Colonic mucosa (tissue), 4 donors: ENCODE results near the gene ARHGAP1. TPM values are rescaled to one million over a fixed set of nuclear protein-coding genes. Genes with fewer than 3 reads are reported as not detected.
"Not testable (repeated sequence)": the region's sequence is repeated elsewhere in the genome, so short reads cannot be mapped to it uniquely, and the experiment has no call there.

ENCODE experiments used
- DNase-seq: peaks from one replicate; pipeline ENCODE4 v3.0.0-alpha.2; 2020
- H3K27ac ChIP-seq: fragments of 200-600 bp; one replicate; pipeline ENCODE4 v1.8.0; 2021
- H3K27me3 ChIP-seq: fragments of 200-600 bp; one replicate; pipeline ENCODE4 v1.8.0; 2021
- H3K36me3 ChIP-seq: fragments of 200-600 bp; one replicate; pipeline ENCODE4 v1.8.0; 2021
- H3K4me1 ChIP-seq: fragments of 200-600 bp; one replicate; pipeline ENCODE4 v1.8.0; 2021; ENCODE audit warnings: mild to moderate bottlenecking
- H3K4me3 ChIP-seq: fragments of 200-600 bp; one replicate; pipeline ENCODE4 v1.8.0; 2021
- H3K9ac ChIP-seq, 2 donors: one replicate each; pipeline ENCODE4 v1.7.0; 2013; ENCODE audit warnings: control low read depth in 2 of 2, low read depth in 2 of 2, low read length in 2 of 2
- H3K9me3 ChIP-seq: fragments of 200-600 bp; one replicate; pipeline ENCODE4 v1.8.0; 2021
- CTCF ChIP-seq: fragments of 200-600 bp; IDR thresholded peaks from one replicate; pipeline ENCODE4 v1.8.0; 2022; ENCODE audit warnings: antibody characterized with exemption, mild to moderate bottlenecking
- intact Hi-C: fragments of 100-400 bp; cut with DNase I; formaldehyde crosslinking; loops from one replicate; pipeline ENCODE4 v1.14.1; 2022
- total RNA-seq, 2 donors: library from RNA; stranded (reverse); fragmentation: NEBNext Ultra II Directional in 1 of 2; extraction: Animal tissue kit (Norgen Biotek cat#: 25700) in 1 of 2; gene quantifications; one replicate each; pipeline ENCODE4 v1.2.1, GENCODE V29; 2021
- donor health status: healthy.
- donor health status: DM: no; HTN: no; CAD: no.
- donor health status: DM: no; HTN: no; CAD: no.

ARHGAP1 gene
- total RNA-seq, 2 donors from 2014 or later: 68.3 to 81.7 TPM

DNA sequence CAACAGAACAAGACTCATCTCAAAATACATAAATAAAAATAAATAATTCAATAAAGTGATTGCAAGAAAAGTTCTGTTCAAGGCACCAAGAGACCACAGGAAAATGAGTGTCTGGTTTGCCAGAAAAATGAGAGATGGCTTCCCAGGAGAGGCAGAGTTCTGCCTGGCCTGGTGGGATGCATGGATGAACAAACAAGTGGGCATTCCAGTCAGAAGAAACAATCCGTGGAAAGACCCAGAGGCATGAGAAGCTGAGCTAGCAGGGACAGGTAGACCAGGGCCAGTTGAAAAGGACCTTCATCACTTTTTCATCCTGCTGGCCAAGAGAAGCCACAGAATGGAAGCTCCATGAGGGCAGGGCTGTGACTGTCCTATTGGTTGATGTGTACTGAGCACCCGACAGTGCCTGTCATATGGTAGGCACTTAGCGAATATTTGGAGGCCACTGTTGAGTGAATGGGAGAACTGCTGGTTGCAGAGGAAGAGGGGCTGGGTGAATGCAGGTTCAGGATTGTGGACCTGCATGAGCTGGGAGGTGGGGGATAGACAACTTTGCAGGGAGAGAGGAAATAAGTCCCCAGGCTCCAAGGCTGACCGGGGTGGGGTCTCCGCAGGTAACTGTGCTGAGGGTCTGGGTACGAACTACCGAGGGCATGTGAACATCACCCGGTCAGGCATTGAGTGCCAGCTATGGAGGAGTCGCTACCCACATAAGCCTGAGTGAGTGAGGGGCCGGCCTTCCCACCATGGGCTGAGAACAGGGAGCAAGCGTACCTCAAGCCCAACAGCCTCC lies 22.3 kb upstream of the ARHGAP1 start:
- no peaks in the 10 kb centered on the region for H3K27me3 ChIP-seq
- H3K27ac ChIP-seq: no peak overlapping the region
- no peak for TF ChIP-seq CTCF
- no peaks in the 10 kb centered on the region for H3K9me3 ChIP-seq
- H3K9ac ChIP-seq: no peak overlapping the region
- no peak overlapping the region for H3K4me3 ChIP-seq
- DNase-seq: no peak
- H3K36me3 ChIP-seq: no peaks in the 10 kb centered on the region
- peaks cover 8% of the 10 kb centered on the region for H3K4me1 ChIP-seq
- intact Hi-C loops: no loop called here

DNA sequence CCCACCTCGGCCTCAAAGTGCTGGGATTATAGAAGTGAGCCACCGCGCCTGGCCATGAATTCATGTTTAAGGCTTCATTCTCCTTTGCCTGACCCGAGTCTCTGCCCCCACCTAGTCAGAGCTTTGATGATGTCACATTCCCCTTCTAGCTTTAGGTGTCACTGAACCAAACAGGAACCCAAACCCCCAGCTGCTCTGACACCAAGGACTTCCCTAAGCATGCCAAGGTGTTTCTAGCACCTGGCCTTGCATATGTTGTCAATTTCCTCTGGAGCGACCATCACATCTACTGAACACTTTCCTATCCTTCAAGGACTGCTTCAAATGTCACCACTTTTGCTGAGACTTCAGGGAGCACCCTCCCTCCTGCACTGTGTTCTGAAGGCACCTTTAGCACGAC lies 20.9 kb upstream of the ARHGAP1 start:
- Histone ChIP-seq H3K27me3 (no peaks in the 10 kb centered on the region), H3K27ac (no peak overlapping the region), H3K9ac (no peak overlapping the region), H3K9me3 (no peaks in the 10 kb centered on the region), H3K4me3 (no peak overlapping the region), H3K4me1 (peaks cover 8% of the 10 kb centered on the region), H3K36me3 (no peaks in the 10 kb centered on the region)
- intact Hi-C loops: no loop called here
- DNase-seq: no peak
- TF ChIP-seq CTCF: no peak

- H3K27me3 ChIP-seq: no peaks in the 10 kb centered on the region
- H3K36me3 ChIP-seq: no peaks in the 10 kb centered on the region
- H3K9me3 ChIP-seq: no peaks in the 10 kb centered on the region
- no peak for TF ChIP-seq CTCF
- H3K27ac ChIP-seq: no peak overlapping the region
- intact Hi-C loops: no loop called here
- H3K4me1 ChIP-seq: peaks cover 8% of the 10 kb centered on the region
- H3K9ac ChIP-seq: no peak overlapping the region
- no peak overlapping the region for H3K4me3 ChIP-seq
- no peak for DNase-seq
These were observed 19.3 kb upstream of the ARHGAP1 start for GRCh38 chr11:46719543-46720218.

- DNase-seq: no peak
- peak within 1 kb of the TSS; percentile 13 for H3K27ac ChIP-seq
- intact Hi-C loops: no loop called here
- no peaks in the 10 kb centered on the region for H3K27me3 ChIP-seq
- H3K9me3 ChIP-seq: no peaks in the 10 kb centered on the region
- TF ChIP-seq CTCF: no peak
- H3K4me1 ChIP-seq: peaks cover 8% of the 10 kb centered on the region
- H3K36me3 ChIP-seq: no peaks in the 10 kb centered on the region
- H3K9ac ChIP-seq: no peak within 1 kb of the TSS
- no peak within 1 kb of the TSS for H3K4me3 ChIP-seq
These were observed 18.7 kb upstream of the ARHGAP1 start, which contains the start of gene F2 for GRCh38 chr11:46719048-46719542. F2 (plus strand) TSS chr11:46719213; CDS start chr11:46719236, 23 bp downstream.

- H3K36me3 ChIP-seq: no peaks in the 10 kb centered on the region
- TF ChIP-seq CTCF: no peak
- no peak overlapping the region for H3K4me3 ChIP-seq
- no peaks in the 10 kb centered on the region for H3K9me3 ChIP-seq
- H3K9ac ChIP-seq: no peak overlapping the region
- H3K27me3 ChIP-seq: no peaks in the 10 kb centered on the region
- intact Hi-C loops: no loop called here
- peak overlapping the region; percentile 13 for H3K27ac ChIP-seq
- H3K4me1 ChIP-seq: peaks cover 8% of the 10 kb centered on the region
- DNase-seq: peak; percentile 73
These were observed 18.0 kb upstream of the ARHGAP1 start for GRCh38 chr11:46718155-46719019.

- H3K27me3 ChIP-seq, H3K36me3 ChIP-seq, intact Hi-C loops, H3K4me3 ChIP-seq, H3K9ac ChIP-seq, H3K9me3 ChIP-seq, H3K4me1 ChIP-seq, DNase-seq: not testable (repeated sequence)
- peak overlapping the region; percentile 13 for H3K27ac ChIP-seq
These were observed 17.4 kb upstream of the ARHGAP1 start for GRCh38 chr11:46717825-46718154.
